ENCODE results near the gene PADI4.

The PADI4 gene

GRCh38 chr1:17287130-17287776 lies 20.7 kb upstream of the PADI4 start:
- no peak for DNase-seq

DNA sequence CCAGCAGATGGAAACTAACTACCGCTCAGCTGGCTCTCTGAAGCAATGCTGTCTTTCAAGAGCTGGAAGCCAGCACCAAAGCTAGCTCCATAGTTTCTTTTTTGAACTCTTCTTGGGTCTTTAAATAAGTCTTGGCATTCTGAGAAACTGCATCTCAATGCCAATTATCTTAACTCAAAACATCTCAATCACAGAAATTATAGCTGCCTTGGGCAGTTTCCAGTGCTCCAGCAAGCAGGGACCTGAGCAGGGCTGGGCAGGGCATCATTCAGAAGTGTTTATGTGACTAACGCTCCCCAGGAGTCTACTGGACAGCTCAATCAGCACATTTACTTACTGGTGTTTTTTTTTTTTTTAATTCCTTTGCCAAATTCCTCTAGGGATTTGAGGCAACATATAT lies 18.3 kb upstream of the PADI4 start:
- no peak for DNase-seq

DNA sequence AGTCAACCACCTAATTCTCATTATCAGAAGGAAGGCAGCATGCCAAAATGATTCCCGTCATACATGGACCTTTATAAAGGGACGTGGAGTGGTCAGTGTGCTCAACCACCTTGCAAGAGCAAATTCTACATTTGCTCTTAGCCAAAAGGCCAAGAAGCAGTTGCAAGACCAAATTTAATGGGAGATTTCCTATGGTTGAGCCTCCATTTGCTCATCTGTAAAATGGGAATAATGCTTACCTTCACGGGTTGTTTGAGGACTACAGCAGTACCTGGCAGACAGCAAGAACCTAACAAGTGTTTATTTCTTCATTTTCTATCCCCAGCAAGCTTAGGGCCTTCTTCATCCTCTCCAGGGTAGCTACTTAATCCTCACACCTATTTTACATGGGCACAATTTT lies 17.4 kb upstream of the PADI4 start:
- no peak for DNase-seq

GRCh38 chr1:17292299-17293160 lies 15.5 kb upstream of the PADI4 start:
- no peak for DNase-seq

DNA sequence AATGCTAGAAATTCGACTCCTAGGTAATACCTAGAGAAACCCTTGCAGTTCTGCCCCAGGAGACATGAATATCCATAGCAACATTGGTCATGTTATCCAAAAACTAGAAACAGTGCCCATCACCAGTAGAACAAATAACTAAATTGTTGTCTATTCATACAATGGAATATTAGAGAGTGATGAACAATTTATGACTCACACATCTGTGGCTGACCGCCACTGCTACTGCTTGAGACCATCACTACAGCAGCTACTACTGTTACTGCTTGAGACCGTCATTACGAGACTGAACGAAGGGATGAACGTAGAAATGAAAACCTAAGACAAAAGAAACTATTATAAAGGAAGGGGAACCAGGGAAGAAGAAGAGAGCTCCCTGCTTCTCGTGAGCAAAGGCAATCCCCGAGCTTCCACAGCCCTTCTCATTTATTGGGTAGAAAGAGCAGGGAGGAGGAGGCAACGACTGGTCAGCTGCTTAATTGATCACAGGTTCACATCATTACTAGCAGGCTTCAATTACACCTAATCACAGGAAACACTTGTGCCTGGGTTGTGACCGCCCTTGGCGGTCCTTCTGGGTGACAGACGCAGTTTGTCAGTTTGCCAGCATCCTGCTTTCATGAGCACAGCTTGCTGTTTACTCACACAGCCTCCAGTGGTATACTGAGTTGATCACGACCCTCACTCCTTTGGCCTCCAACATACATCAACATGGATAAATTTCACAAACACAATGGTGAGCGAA lies 14.1 kb upstream of the PADI4 start:
- no peak for DNase-seq

GRCh38 chr1:17295292-17295691 lies 12.7 kb upstream of the PADI4 start:
- DNase-seq: no peak

DNA sequence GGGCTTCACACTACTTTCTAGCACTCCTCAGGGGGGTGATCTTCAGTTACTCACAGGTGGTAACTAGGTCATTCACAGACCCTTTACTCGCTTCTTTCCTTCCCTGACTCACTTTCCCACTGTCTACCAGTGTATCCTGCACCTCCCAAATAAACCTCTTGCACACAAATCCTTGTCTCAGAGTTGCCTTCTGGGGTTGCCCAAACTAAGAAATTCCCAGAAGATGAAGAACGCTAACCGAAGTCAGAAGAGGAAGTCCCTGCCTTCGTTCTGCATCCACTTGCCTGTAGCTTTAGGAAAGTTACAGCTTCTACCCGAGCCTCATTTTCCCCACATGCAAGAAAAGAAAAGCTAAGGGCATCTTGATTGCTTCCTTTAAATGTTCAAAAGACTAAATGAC lies 11.9 kb upstream of the PADI4 start:
- DNase-seq: no peak

GRCh38 chr1:17297991-17298390 lies 10.0 kb upstream of the PADI4 start:
- no peak for DNase-seq

DNA sequence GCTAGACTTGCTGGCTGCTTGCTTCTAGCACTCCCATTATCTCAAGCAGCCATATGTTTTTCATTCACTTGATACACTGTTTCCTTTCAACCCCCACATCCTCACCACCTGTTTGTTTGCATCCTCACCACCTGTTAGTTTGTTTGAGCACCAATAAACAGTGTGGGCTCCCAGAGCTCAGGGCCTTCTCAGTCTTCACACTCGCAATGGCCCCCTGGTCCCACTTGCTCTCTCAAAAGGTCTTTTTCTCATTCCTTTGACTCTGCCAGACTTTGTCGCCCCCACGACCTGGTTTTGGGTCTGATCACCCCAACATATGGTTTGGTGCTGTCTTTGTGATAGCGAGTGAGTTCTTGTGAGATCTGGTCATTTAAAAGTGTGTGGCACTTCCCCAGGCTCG lies 6.2 kb upstream of the PADI4 start:
- no peak for DNase-seq

DNA sequence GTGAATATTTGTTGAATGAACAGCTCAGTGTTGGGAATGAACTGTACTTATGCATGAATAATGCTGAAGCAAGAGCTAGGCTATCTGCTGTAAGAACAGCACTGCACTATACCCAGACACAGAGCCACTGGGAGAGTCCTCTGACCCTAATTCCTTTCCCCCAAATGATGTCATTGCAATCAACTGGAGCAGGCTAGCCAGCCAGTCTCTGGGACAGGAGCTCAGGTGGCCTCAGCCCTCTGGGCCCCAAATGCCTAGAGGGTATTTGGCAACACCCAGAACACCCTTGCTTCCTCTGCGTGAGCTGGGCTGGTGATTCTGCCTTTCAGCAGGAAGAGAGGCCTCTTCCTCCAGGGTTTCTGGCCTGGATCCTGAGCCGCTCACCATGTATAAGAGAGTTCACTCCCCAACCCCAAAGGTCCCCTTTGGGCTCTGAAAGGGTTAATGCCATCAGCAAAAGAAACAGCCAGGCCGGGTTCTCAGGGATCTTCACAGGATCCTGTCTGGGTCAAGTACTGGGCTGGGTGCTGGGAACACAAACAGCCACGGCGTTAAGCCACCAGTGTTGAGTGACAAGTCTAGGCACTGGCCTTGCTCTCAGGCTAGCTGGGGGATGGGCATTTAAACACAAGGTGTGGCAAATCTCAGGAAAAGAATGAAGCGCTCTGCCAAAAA lies 3.7 kb upstream of the PADI4 start:
- DNase-seq: no peak

DNA sequence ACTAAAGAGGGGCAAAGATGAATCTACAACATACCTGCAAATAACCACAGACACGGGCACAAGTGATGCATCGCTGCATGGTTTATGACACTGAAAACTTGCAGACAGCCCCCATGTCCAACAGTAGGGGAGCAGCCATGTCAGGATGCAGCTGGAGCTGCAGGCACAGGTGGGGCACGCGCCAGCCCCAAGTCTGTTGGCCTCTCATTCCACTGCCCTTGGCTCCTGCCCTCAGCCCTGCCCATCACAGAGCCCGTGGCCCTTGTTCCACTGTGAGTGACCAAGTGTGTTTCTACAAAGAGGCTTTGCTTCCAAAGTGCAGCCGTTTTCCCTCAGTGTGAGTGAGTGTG lies 3.2 kb upstream of the PADI4 start:
- DNase-seq: no peak

- DNase-seq: no peak
These were observed 2.4 kb upstream of the PADI4 start for GRCh38 chr1:17305576-17306095.

- DNase-seq: no peak
These were observed 1.6 kb upstream of the PADI4 start for GRCh38 chr1:17306407-17306806.

DNA sequence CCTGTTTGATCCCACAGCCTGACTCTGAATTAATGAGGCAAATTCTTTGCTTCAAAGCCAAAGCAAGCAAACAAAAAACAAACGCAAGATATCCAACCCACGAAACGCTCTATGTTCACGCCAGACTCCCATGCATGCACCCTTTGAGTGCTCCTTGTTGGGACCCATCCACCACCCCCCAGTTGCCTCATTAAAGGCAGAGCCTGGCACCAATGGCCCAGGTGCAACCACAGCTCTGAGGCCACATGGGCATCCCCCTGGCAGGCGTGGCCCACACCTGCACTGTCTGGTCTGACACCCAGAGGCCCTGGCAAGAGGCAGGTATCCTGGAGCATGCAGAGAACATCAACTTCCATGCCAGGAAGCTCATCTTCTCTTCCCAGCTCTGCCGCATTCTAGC lies 1.1 kb upstream of the PADI4 start:
- DNase-seq: no peak

DNA sequence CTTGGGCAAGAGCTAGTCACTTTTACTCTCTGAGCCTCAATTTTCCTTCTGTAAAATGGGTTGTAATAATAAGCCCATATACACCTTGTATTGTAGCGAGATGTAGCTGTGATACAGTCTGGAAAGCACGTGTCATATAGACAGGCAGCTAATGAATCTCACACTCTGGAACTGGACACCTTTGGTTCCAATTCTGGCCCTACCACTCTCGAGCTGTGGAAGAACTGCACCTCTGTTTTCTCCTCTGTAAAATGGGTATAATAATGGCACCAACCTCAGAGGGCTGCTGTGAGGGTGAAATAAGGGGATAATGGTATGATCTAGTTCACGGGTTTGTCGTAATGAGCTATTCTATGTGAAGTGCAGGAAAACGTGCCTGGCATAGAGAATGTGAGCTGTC lies 668 bp upstream of the PADI4 start:
- no peak for DNase-seq

GRCh38 chr1:17308593-17308992 lies 596 bp downstream of the PADI4 start:
- no peak for DNase-seq

DNA sequence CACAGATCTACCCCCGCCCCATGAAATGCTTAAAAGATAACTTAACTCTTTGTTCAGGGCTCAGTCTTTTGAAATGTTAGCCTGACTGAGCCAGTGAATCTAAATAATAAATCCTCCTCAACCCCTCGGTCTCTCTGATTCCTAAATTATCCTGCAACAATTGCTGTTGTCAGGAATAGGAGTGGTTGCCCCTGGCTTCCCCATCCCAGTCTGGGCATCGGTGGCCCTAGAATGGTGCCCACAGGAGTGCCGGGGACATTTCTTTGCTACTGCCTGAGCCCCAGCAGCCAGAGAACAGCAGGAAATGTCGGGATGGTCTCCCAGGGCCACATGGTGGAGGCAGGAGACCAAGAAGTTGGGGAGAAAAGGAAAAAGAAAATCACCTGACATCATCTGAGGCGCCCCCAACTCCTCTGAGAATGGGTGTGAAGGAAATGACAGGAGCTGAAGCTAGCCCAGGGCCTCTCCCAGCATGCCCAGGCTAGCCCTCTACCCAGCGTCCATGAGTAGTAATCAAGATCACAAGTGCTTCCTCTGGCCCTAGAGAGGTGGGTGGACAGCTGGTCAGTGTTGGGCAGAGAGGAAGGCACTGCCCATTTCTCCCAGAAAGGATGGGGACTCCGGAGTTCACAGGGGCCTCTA lies 1.6 kb downstream of the PADI4 start:
- no peak for DNase-seq

GRCh38 chr1:17310068-17310640 lies 2.2 kb downstream of the PADI4 start:
- no peak for DNase-seq

- DNase-seq: no peak
These were observed 5.7 kb downstream of the PADI4 start for GRCh38 chr1:17313530-17314309.

GRCh38 chr1:17314491-17314971 lies 6.5 kb downstream of the PADI4 start:
- DNase-seq: no peak

DNA sequence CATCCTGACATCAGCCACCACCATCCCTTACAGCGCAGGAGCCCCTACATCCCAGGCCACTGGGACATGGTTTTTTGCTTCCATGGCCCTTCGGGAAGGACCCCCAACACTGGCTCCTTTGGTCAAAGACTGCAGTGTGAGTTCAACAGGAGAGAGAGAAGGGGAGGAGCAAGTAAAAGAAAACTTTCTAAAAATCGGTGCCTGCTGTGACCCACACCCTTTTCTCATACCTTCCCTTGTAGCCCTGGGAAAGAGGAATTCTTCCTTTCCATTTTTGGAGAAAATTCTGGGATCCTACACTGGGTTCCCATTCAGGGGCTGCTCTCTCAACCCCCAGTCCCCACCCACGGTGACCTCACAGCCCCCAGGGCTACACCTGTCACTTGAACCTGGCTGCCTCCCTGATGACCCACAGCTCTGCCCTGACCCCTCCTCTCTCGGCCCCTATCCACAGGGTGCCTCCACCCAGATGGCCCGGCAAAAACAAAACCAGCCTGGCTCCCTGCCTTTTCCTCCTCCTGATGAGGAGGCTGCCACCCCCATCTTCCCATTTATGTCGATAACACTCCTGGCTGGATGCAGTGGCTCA lies 7.6 kb downstream of the PADI4 start:
- no peak for DNase-seq
